GM21515 (cell line): Measurements from ENCODE around the gene WEE1.
"Not testable (repeated sequence)": the region's sequence is repeated elsewhere in the genome, so short reads cannot be mapped to it uniquely, and the experiment has no call there.

ENCODE experiments used
- ATAC-seq: cut with Tn5 transposase; IDR thresholded peaks from one replicate; pipeline ENCODE4 v1.9.1; 2021; ENCODE audit not compliant: unreplicated experiment

The WEE1 gene

GRCh38 chr11:9573052-9573774 lies at the start of gene WEE1:
Gene WEE1 (plus strand): TSS chr11:9573670. CDS start chr11:9573934, 264 bp downstream.
- peak; percentile 80 for ATAC-seq

- no peak for ATAC-seq
Observed at GRCh38 chr11:9524001-9524400, 49.5 kb upstream of the WEE1 start.

GRCh38 chr11:9525116-9525515 lies 48.4 kb upstream of the WEE1 start:
- no peak for ATAC-seq

- no peak for ATAC-seq
Observed at GRCh38 chr11:9527481-9528135, 45.9 kb upstream of the WEE1 start.

GRCh38 chr11:9528136-9528501 lies 45.4 kb upstream of the WEE1 start:
- ATAC-seq = no peak

GRCh38 chr11:9528573-9529333 lies 44.7 kb upstream of the WEE1 start:
- ATAC-seq = no peak

- no peak for ATAC-seq
Observed at GRCh38 chr11:9529334-9529650, 44.2 kb upstream of the WEE1 start.

- no peak for ATAC-seq
Observed at GRCh38 chr11:9530020-9530621, 43.3 kb upstream of the WEE1 start.

GRCh38 chr11:9530901-9531625 lies 42.4 kb upstream of the WEE1 start:
- no peak for ATAC-seq

GRCh38 chr11:9533058-9533457 lies 40.4 kb upstream of the WEE1 start:
- no peak for ATAC-seq

GRCh38 chr11:9533736-9534473 lies 39.6 kb upstream of the WEE1 start:
- no peak for ATAC-seq

GRCh38 chr11:9535189-9535781 lies 38.2 kb upstream of the WEE1 start:
- no peak for ATAC-seq

GRCh38 chr11:9538548-9538947 lies 34.9 kb upstream of the WEE1 start:
- ATAC-seq = no peak

GRCh38 chr11:9549216-9549615 lies 24.3 kb upstream of the WEE1 start:
- ATAC-seq = not testable (repeated sequence)

GRCh38 chr11:9550191-9550628 lies 23.3 kb upstream of the WEE1 start:
- no peak for ATAC-seq

GRCh38 chr11:9561279-9561982 lies 12.0 kb upstream of the WEE1 start:
- ATAC-seq = no peak

GRCh38 chr11:9562716-9563115 lies 10.8 kb upstream of the WEE1 start:
- ATAC-seq = no peak

GRCh38 chr11:9563196-9563730 lies 10.2 kb upstream of the WEE1 start:
- no peak for ATAC-seq
